Measurements from ENCODE around the gene PCED1A. TPM values are rescaled to one million over a fixed set of nuclear protein-coding genes. Genes with fewer than 3 reads are reported as not detected.

PCED1A gene
- total and polyA plus RNA-seq, 2 of the 13 experiments (the other 11 are each of a cell fraction or from before 2014, with no cell fraction given), result 40.1 to 84.2 TPM

GRCh38 chr20:2873010-2873746 is 32.7 kb upstream of the PCED1A start, which contains the start of gene PTPRA (continued):
- TF ChIP-seq HINFP (CRISPR knock-in tag; IDR thresholded peaks at IDR 0.05; ENCODE audit: low read depth) (no peak), SMARCE1 (IDR thresholded peaks at IDR 0.05; ENCODE audit: borderline replicate concordance) (no peak), ATM (IDR thresholded peaks at IDR 0.05; ENCODE audit: borderline replicate concordance) (no peak), MTA1 (CRISPR knock-in tag; IDR thresholded peaks at IDR 0.05; ENCODE audit: borderline replicate concordance) (peak; percentile 77; the same call in 1 of the 2 replicates), ZBTB3 (CRISPR knock-in tag; IDR thresholded peaks at IDR 0.05; ENCODE audit: borderline replicate concordance, low read depth) (no peak), ZKSCAN8 (CRISPR knock-in tag; IDR thresholded peaks at IDR 0.05; ENCODE audit: borderline replicate concordance) (peak; percentile 88; the same call in 1 of the 2 replicates), ZBTB26 (CRISPR knock-in tag; IDR thresholded peaks at IDR 0.05; ENCODE audit: borderline replicate concordance) (no peak; the same call in none of the 2 replicates), ZFP1 (CRISPR knock-in tag; IDR thresholded peaks at IDR 0.05) (no peak), HDAC6 (IDR thresholded peaks at IDR 0.05; ENCODE audit: low read depth, low read length) (no peak), SRY (CRISPR knock-in tag; IDR thresholded peaks at IDR 0.05) (peak; percentile 70; the same call in 1 of the 2 replicates), TEAD2 (CRISPR knock-in tag; IDR thresholded peaks at IDR 0.05) (no peak), HES4 (CRISPR knock-in tag; IDR thresholded peaks at IDR 0.05; ENCODE audit: borderline replicate concordance) (peak; percentile 21; the same call in 1 of the 2 replicates), ZNF383 (CRISPR knock-in tag; IDR thresholded peaks at IDR 0.05; ENCODE audit: borderline replicate concordance) (peak; percentile 92), ZMYM3 (CRISPR knock-in tag; IDR thresholded peaks at IDR 0.05) (peak; percentile 99), ZNF792 (CRISPR knock-in tag; IDR thresholded peaks at IDR 0.05) (peak; percentile 92), ZNF891 (CRISPR knock-in tag; IDR thresholded peaks at IDR 0.05) (peak; percentile 57; the same call in 1 of the 2 replicates), ZNF432 (CRISPR knock-in tag; IDR thresholded peaks at IDR 0.05; ENCODE audit: borderline replicate concordance) (peak; percentile 78; the same call in 1 of the 2 replicates), ZNF839 (CRISPR knock-in tag; IDR thresholded peaks at IDR 0.05; ENCODE audit: borderline replicate concordance) (peak; percentile 98), RBFOX2 (IDR thresholded peaks at IDR 0.05; ENCODE audit: low read depth, low read length) (peak; percentile 97), JUND (CRISPR knock-in tag; IDR thresholded peaks at IDR 0.05) (no peak), CENPT (CRISPR knock-in tag; IDR thresholded peaks at IDR 0.05; ENCODE audit: low read depth) (peak; percentile 20; the same call in 1 of the 2 replicates), ZNF225 (CRISPR knock-in tag; IDR thresholded peaks at IDR 0.05) (peak; percentile 98)
- TF ChIP-seq, protein P1, sequence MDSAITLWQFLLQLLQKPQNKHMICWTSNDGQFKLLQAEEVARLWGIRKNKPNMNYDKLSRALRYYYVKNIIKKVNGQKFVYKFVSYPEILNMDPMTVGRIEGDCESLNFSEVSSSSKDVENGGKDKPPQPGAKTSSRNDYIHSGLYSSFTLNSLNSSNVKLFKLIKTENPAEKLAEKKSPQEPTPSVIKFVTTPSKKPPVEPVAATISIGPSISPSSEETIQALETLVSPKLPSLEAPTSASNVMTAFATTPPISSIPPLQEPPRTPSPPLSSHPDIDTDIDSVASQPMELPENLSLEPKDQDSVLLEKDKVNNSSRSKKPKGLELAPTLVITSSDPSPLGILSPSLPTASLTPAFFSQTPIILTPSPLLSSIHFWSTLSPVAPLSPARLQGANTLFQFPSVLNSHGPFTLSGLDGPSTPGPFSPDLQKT (CRISPR knock-in tag; IDR thresholded peaks at IDR 0.05; ENCODE audit: borderline replicate concordance), result no peak
- TF ChIP-seq, protein P2, sequence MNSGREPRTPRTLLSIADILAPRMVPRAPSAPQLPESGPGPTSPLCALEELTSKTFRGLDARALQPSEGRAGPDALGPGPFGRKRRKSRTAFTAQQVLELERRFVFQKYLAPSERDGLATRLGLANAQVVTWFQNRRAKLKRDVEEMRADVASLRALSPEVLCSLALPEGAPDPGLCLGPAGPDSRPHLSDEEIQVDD (CRISPR knock-in tag; IDR thresholded peaks at IDR 0.05; ENCODE audit: borderline replicate concordance), result peak; percentile 91
- TF ChIP-seq, protein P3, sequence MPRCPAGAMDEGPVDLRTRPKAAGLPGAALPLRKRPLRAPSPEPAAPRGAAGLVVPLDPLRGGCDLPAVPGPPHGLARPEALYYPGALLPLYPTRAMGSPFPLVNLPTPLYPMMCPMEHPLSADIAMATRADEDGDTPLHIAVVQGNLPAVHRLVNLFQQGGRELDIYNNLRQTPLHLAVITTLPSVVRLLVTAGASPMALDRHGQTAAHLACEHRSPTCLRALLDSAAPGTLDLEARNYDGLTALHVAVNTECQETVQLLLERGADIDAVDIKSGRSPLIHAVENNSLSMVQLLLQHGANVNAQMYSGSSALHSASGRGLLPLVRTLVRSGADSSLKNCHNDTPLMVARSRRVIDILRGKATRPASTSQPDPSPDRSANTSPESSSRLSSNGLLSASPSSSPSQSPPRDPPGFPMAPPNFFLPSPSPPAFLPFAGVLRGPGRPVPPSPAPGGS (CRISPR knock-in tag; IDR thresholded peaks at IDR 0.05), result peak; percentile 86

All from HepG2 (cell line).